Muscle of arm (tissue), 12 donors: ENCODE measurements around the gene KHDC4. TPM values are rescaled to one million over a fixed set of nuclear protein-coding genes. Genes with fewer than 3 reads are reported as not detected.

Experiments
- DNase-seq: peaks from one replicate; pipeline ENCODE4 v3.0.0-alpha.2; 2013
- polyA plus RNA-seq, 12 donors: library from polyadenylated mRNA; unstranded; fragments of 120-200 nt; gene quantifications; one replicate each; pipeline ENCODE4 v1.2.1, GENCODE V29; 2013; ENCODE audit not compliant: insufficient read length in 12 of 12

The KHDC4 gene
- polyA plus RNA-seq, 12 donors: 25.3 to 71.3 (median 37.7) TPM; not detected in 1

GRCh38 chr1:155971910-155972809, 37.9 kb upstream of the KHDC4 start:
- no peak for DNase-seq

- peak; percentile 36 for DNase-seq
Measured at GRCh38 chr1:155970531-155971167, 36.4 kb upstream of the KHDC4 start.

- no peak for DNase-seq
Measured at GRCh38 chr1:155969377-155969791, 35.2 kb upstream of the KHDC4 start.

- peak; percentile 77 for DNase-seq
Measured at GRCh38 chr1:155968670-155969069, 34.5 kb upstream of the KHDC4 start.

- no peak for DNase-seq
Measured at GRCh38 chr1:155968051-155968400, 33.8 kb upstream of the KHDC4 start.

GRCh38 chr1:155967341-155968050, 33.3 kb upstream of the KHDC4 start:
- no peak for DNase-seq

- DNase-seq: no peak
Measured at GRCh38 chr1:155966750-155967149, 32.5 kb upstream of the KHDC4 start.

GRCh38 chr1:155966135-155966534, 31.9 kb upstream of the KHDC4 start:
- no peak for DNase-seq

GRCh38 chr1:155964193-155964592, 30.0 kb upstream of the KHDC4 start:
- no peak for DNase-seq

GRCh38 chr1:155962599-155963211, 28.5 kb upstream of the KHDC4 start:
- DNase-seq: no peak

GRCh38 chr1:155961937-155962336, 27.7 kb upstream of the KHDC4 start:
- no peak for DNase-seq

GRCh38 chr1:155960081-155960745, 26.0 kb upstream of the KHDC4 start:
- DNase-seq: no peak

GRCh38 chr1:155957411-155957915, 23.2 kb upstream of the KHDC4 start:
- DNase-seq: no peak

GRCh38 chr1:155954645-155955044, 20.4 kb upstream of the KHDC4 start:
- DNase-seq: no peak

- no peak for DNase-seq
Measured at GRCh38 chr1:155952505-155952890, 18.3 kb upstream of the KHDC4 start.

- no peak for DNase-seq
Measured at GRCh38 chr1:155951753-155952504, 17.7 kb upstream of the KHDC4 start.

- DNase-seq: no peak
Measured at GRCh38 chr1:155950829-155951228, 16.6 kb upstream of the KHDC4 start.

GRCh38 chr1:155947741-155948140, 13.5 kb upstream of the KHDC4 start:
- DNase-seq: no peak

- no peak for DNase-seq
Measured at GRCh38 chr1:155947292-155947691, 13.1 kb upstream of the KHDC4 start.

GRCh38 chr1:155946633-155947219, 12.5 kb upstream of the KHDC4 start:
- no peak for DNase-seq
